Fibroblast of mammary gland (primary cell): ENCODE results near the gene WDR70.
"Not testable (repeated sequence)": the region's sequence is repeated elsewhere in the genome, so short reads cannot be mapped to it uniquely, and the experiment has no call there.

ENCODE experiments used
- DNase-seq: peaks from one replicate; pipeline ENCODE4 v3.0.0-alpha.2; 2010; ENCODE audit warnings: low read depth
- H3K4me3 ChIP-seq: 2 replicates; pipeline ENCODE4 v1.5.1; 2011; ENCODE audit warnings: low read depth, mild to moderate bottlenecking, low read length, moderate library complexity; ENCODE audit not compliant: control insufficient read depth
- CTCF ChIP-seq: conservative IDR thresholded peaks from 2 replicates; pipeline ENCODE4 v1.5.1; 2011; ENCODE audit warnings: low read depth, low read length, inconsistent platforms; ENCODE audit not compliant: control insufficient read depth, insufficient read depth

Gene WDR70

DNA sequence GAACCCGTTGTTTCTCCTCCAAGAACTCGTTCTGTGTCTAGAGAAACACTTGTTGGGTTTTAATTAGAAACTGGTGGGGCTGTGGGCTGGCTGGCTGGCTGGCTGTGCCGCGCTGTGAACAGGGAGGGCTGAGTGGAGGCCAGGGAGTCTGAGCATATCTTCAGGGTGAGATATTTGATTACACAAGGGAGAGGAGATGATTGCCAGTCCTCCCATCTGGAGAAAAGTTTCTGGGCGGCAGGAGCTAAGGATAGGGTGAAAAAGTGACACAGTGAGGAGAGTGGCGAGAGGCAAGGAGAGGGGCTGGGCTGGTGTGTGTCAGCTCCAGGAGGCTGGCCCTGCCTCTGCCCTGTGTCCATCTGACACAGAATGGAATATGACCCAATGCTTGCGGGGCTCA lies 397.7 kb downstream of the WDR70 start:
- peak; percentile 88 for DNase-seq
- TF ChIP-seq CTCF = no peak
- no peak overlapping the region for H3K4me3 ChIP-seq

DNA sequence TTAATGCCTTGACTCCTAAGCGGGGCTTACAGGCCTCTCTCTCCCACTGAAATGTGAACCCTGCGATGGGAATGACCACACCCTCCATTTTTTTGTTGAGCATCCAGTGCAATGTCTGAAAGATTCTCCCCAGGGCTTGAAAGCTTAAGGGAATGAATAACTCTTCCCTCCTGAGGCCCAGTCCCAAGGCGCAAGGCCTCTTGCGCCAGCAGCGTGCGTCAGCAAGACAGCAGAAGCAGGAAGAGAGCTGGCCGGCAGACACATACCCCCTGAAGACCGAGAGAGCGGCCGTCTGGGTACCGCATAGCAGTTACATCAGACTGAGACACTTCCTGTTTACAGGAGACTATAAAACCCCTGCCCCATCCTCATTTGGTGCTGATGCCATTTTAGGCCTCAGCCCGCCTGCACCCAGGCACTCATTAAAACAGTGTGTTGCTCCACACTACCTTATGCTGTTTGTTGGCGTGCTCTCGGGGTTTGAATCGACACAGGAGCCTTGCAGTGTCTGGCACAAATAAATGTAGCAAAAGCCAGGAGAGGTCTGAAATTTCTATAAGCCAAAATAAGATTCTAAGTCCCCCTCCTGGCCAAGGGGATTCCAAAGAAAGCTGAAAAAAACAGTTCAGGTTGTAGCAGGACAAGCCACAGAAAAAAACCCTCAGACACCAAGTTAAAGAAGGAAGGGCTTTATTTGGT lies 398.5 kb downstream of the WDR70 start:
- DNase-seq = no peak
- TF ChIP-seq CTCF = no peak
- no peak overlapping the region for H3K4me3 ChIP-seq

- H3K4me3 ChIP-seq, DNase-seq: not testable (repeated sequence)
Observed at GRCh38 chr5:37781409-37781808, 402.3 kb downstream of the WDR70 start.

GRCh38 chr5:37786416-37786815 lies 407.3 kb downstream of the WDR70 start:
- no peak for DNase-seq
- no peak for TF ChIP-seq CTCF
- no peak overlapping the region for H3K4me3 ChIP-seq

DNA sequence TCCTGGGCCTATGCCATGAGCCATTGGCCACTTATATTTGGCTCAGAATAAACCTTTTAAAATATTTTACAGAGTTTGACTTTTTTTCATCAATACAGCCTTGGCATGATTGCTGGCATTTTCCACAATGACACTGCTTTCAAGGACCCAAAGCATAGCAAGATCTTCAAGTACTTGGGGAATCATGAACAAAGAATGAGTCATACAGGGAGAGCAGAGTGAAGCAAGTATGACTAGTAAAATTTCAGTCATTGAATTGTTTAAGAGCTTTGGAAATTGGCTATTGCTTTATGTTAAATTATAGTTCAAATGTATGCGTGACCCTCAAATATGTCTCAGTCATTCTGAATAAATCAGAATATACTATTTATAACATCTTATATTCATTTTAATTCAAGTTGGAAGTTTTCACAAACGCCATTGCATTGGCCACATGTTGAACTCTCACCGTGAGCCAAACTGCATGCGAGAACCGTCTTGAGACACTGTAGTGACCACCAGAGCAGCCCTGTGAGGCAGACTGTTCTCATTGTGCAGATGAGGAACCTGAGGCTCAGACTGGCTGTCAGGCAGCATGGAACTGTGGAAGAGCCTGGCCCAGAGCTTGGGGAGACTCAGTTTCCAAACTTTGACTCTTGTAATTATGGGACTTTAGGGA lies 407.9 kb downstream of the WDR70 start:
- no peak overlapping the region for H3K4me3 ChIP-seq
- no peak for TF ChIP-seq CTCF
- DNase-seq = peak; percentile 90

DNA sequence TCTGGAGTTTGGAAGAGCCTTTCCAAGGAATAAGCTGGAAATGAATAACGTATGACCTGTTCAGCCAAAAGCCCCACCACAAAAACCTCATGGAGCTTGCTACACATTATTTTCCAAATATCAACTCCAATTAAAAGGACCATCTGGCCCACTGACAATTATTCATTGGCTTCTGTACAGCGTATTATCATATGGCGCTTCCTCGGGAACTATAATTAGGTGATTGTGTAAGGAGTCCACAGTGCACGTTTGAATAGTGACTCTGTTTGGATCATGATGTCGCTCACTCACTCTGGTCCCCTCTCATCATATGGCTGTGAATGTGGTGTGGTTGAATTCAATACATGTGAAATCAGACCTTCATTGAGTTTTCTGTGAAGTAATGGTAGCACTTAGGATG lies 408.6 kb downstream of the WDR70 start:
- H3K4me3 ChIP-seq = no peak overlapping the region
- DNase-seq = peak; percentile 68
- no peak for TF ChIP-seq CTCF

GRCh38 chr5:37789991-37790390 lies 410.9 kb downstream of the WDR70 start:
- H3K4me3 ChIP-seq = no peak overlapping the region
- TF ChIP-seq CTCF = no peak
- DNase-seq = peak; percentile 45
